Gastrocnemius medialis (tissue), 4 donors: Measurements from ENCODE around the gene TPRG1L. TPM values are rescaled to one million over a fixed set of nuclear protein-coding genes. Genes with fewer than 3 reads are reported as not detected.

Experiments
- ATAC-seq, 2 donors: fragments of 150-250 bp; one replicate each; pipeline ENCODE4 v1.9.1; 2016
- DNase-seq, 2 donors: peaks; one replicate each; pipeline ENCODE4 v3.0.0-alpha.2; 2019
- H3K27ac ChIP-seq, 4 donors: fragments of 200-600 bp; sonication (generic); 1 replicate in 1 of 4; 2 replicates in 3 of 4; pipeline ENCODE4 v1.5.1; 2016 to 2018; ENCODE audit warnings: mild to moderate bottlenecking in 2 of 4, moderate library complexity in 1 of 4
- H3K27me3 ChIP-seq, 3 donors: fragments of 200-600 bp; sonication (generic) in 2 of 3; 1 replicate in 1 of 3; 2 replicates in 2 of 3; pipeline versions ENCODE4 v1.5.1 to v1.6.0; 2016 to 2019; ENCODE audit warnings: mild to moderate bottlenecking in 1 of 3, moderate library complexity in 1 of 3
- H3K36me3 ChIP-seq, 2 donors: fragments of 200-600 bp; sonication (generic) in 1 of 2; one replicate each; pipeline ENCODE4 v1.5.1; 2017 to 2018
- H3K4me1 ChIP-seq, 2 donors: fragments of 200-600 bp; sonication (generic) in 1 of 2; one replicate each; pipeline ENCODE4 v1.5.1; 2016 to 2017; ENCODE audit warnings: mild to moderate bottlenecking in 2 of 2
- H3K4me3 ChIP-seq, 4 donors: fragments of 200-600 bp; sonication (generic) in 3 of 4; 1 replicate in 1 of 4; 2 replicates in 3 of 4; pipeline ENCODE4 v1.5.1; 2016 to 2019; ENCODE audit warnings: mild to moderate bottlenecking in 2 of 4
- H3K9me3 ChIP-seq, 3 donors: fragments of 200-600 bp; sonication (generic) in 2 of 3; 1 replicate in 1 of 3; 2 replicates in 2 of 3; pipeline ENCODE4 v1.5.1; 2016 to 2019
- CTCF ChIP-seq, 5 experiments: fragments of 450-650 bp in 3 of 5; fragments of 200-600 bp in 2 of 5; sonication (generic) in 2 of 5; IDR thresholded peaks in 4 of 5; conservative IDR thresholded peaks in 1 of 5; 1 replicate in 4 of 5; 2 replicates in 1 of 5; pipeline ENCODE4 v1.5.1; 2016 to 2019; ENCODE audit warnings: antibody characterized with exemption in 5 of 5, mild to moderate bottlenecking in 3 of 5, moderate library complexity in 3 of 5
- POLR2A ChIP-seq, 2 donors: fragments of 450-650 bp; IDR thresholded peaks; one replicate each; pipeline ENCODE4 v1.6.1; 2017; ENCODE audit warnings: antibody characterized with exemption in 2 of 2, mild to moderate bottlenecking in 2 of 2, moderate library complexity in 2 of 2
- in situ Hi-C, 4 donors: fragments of 200-750 bp; cut with MboI; loops; one replicate each; pipeline versions ENCODE4 v1.15.0 to v1.8.0; 2017; ENCODE audit warnings: low sequenced_read_pairs in 4 of 4
- intact Hi-C: fragments of 100-400 bp; cut with DNase I; formaldehyde crosslinking; loops from one replicate; pipeline ENCODE4 v1.15.1; 2023; ENCODE audit warnings: low total_unique reads
- total RNA-seq, 4 donors: library from RNA; depleted of rRNA; stranded (reverse); fragments of >200 nt; gene quantifications; one replicate each; pipeline versions ENCODE4 v1.1.0 to v1.2.3, GENCODE V29; 2016

The TPRG1L gene
- total RNA-seq, 4 donors from 2014 or later, result 25.3 to 38.7 (median 30.0) TPM

GRCh38 chr1:3631320-3632260 is 6.8 kb downstream of the TPRG1L start:
- no peaks in the 10 kb centered on the region for H3K27me3 ChIP-seq
- H3K4me3 ChIP-seq, result no peak overlapping the region
- no peaks in the 10 kb centered on the region for H3K4me1 ChIP-seq
- ATAC-seq (no peak), DNase-seq (no peak)
- H3K36me3 ChIP-seq, result peaks cover 0 to 78% of the 10 kb centered on the region in 2 donors
- no peaks in the 10 kb centered on the region for H3K9me3 ChIP-seq
- no peak overlapping the region for H3K27ac ChIP-seq
- intact Hi-C loops (no loop called here), in situ Hi-C loops (no loop called here)
- no peak for TF ChIP-seq POLR2A (IDR thresholded peaks at IDR 0.05)
- no peak for TF ChIP-seq CTCF (IDR thresholded peaks at IDR 0.05 in 4 of 5, conservative IDR thresholded peaks at IDR 0.05 in 1 of 5)

- DNase-seq (no peak), ATAC-seq (no peak)
- H3K27ac ChIP-seq, result no peak overlapping the region
- in situ Hi-C loops, result no loop called here
- no peak for TF ChIP-seq CTCF (IDR thresholded peaks at IDR 0.05 in 4 of 5, conservative IDR thresholded peaks at IDR 0.05 in 1 of 5)
- TF ChIP-seq POLR2A (IDR thresholded peaks at IDR 0.05), result no peak
- intact Hi-C loops, result no loop called here
- H3K4me3 ChIP-seq, result no peak overlapping the region
- no peaks in the 10 kb centered on the region for H3K4me1 ChIP-seq
- no peaks in the 10 kb centered on the region for H3K9me3 ChIP-seq
- no peaks in the 10 kb centered on the region for H3K27me3 ChIP-seq
- peaks cover 0 to 82% of the 10 kb centered on the region in 2 donors for H3K36me3 ChIP-seq
These were observed 7.5 kb downstream of the TPRG1L start for GRCh38 chr1:3632298-3632697.

- Histone ChIP-seq H3K9me3 (no peaks in the 10 kb centered on the region), H3K27ac (no peak overlapping the region), H3K4me3 (no peak overlapping the region), H3K4me1 (no peaks in the 10 kb centered on the region), H3K27me3 (no peaks in the 10 kb centered on the region), H3K36me3 (peaks cover 0 to 82% of the 10 kb centered on the region in 2 donors)
- DNase-seq (no peak), ATAC-seq (no peak)
- in situ Hi-C loops, result no loop called here
- intact Hi-C loops, result no loop called here
- TF ChIP-seq CTCF (IDR thresholded peaks at IDR 0.05 in 4 of 5, conservative IDR thresholded peaks at IDR 0.05 in 1 of 5), result no peak
- TF ChIP-seq POLR2A (IDR thresholded peaks at IDR 0.05), result no peak
These were observed 8.0 kb downstream of the TPRG1L start for GRCh38 chr1:3632716-3633343.

GRCh38 chr1:3633344-3634058 is 8.7 kb downstream of the TPRG1L start:
- Histone ChIP-seq H3K4me3 (no peak overlapping the region), H3K27ac (no peak overlapping the region), H3K27me3 (no peaks in the 10 kb centered on the region), H3K36me3 (peaks cover 0 to 82% of the 10 kb centered on the region in 2 donors), H3K4me1 (no peaks in the 10 kb centered on the region), H3K9me3 (no peaks in the 10 kb centered on the region)
- in situ Hi-C loops, result no loop called here
- TF ChIP-seq POLR2A (IDR thresholded peaks at IDR 0.05), result no peak
- no peak for TF ChIP-seq CTCF (IDR thresholded peaks at IDR 0.05 in 4 of 5, conservative IDR thresholded peaks at IDR 0.05 in 1 of 5)
- DNase-seq (no peak), ATAC-seq (no peak)
- intact Hi-C loops, result no loop called here
